ENCODE results near the gene LRRN4. TPM values are rescaled to one million over a fixed set of nuclear protein-coding genes. Genes with fewer than 3 reads are reported as not detected.

The LRRN4 gene
- total and polyA plus RNA-seq, 7 donors: 0.03 to 0.10 (median 0.09) TPM; not detected in 4

DNA sequence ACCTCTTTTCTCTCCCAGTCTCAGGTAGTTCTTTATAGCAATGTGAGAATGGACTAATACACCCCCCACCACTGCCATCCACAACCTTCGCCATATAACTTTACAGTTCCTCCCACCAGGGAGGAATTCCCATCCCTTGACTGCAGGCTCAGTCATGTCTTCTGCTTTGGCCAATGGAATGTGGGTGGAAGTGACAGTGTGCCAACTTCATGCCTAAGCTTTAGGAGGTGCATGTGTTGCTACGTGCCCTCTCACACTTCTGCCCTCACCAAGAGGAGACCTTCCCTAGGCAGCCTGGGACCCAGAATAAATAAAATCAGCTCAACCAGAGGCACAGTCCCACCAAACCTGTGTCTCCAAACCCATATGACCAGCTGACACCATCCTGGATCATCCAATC is 33.0 kb upstream of the LRRN4 start:
- ATAC-seq (no peak), DNase-seq (no peak)
- Histone ChIP-seq H3K36me3 (ENCODE audit: insufficient read depth in 1 of 2, low read depth in 1 of 2) (no peaks in the 10 kb centered on the region), H3K27me3 (ENCODE audit: insufficient read depth in 3 of 3, low read length in 2 of 3) (no peaks in the 10 kb centered on the region), H3K9me3 (no peaks in the 10 kb centered on the region), H3K4me3 (no peak overlapping the region), H3K27ac (no peak overlapping the region), H3K4me1 (no peaks in the 10 kb centered on the region)
- 35 to 90% (median 86%) methylated on average over 2 of the region's 2 CpGs for WGBS, 3 donors
- intact Hi-C loops (cut with DNase I): no loop called here
- TF ChIP-seq, protein P1, sequence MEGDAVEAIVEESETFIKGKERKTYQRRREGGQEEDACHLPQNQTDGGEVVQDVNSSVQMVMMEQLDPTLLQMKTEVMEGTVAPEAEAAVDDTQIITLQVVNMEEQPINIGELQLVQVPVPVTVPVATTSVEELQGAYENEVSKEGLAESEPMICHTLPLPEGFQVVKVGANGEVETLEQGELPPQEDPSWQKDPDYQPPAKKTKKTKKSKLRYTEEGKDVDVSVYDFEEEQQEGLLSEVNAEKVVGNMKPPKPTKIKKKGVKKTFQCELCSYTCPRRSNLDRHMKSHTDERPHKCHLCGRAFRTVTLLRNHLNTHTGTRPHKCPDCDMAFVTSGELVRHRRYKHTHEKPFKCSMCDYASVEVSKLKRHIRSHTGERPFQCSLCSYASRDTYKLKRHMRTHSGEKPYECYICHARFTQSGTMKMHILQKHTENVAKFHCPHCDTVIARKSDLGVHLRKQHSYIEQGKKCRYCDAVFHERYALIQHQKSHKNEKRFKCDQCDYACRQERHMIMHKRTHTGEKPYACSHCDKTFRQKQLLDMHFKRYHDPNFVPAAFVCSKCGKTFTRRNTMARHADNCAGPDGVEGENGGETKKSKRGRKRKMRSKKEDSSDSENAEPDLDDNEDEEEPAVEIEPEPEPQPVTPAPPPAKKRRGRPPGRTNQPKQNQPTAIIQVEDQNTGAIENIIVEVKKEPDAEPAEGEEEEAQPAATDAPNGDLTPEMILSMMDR (IDR thresholded peaks at IDR 0.05): no peak

DNA sequence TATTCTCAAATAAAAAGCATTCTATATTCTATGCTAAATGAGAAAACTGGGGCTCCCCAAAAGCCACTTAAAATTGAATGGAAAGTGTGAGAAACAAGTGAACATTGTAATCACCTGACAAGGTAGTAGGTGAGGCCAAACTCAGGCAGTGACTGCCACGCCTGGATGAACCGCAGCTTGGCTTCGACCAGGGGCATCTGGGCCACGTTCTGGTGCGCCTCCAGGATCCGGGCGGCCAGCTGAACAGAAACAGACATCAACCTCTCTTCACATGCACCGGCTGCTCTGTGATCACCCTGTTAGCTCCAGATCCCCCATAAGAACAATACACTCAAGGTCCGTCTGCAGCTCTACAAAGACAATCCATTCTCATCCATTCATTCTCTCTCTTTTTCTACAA is 30.1 kb upstream of the LRRN4 start:
- no peaks in the 10 kb centered on the region for H3K4me1 ChIP-seq
- 69 to 80% (median 76%) methylated on average over 9 of the region's 9 CpGs for WGBS, 3 donors
- no peaks in the 10 kb centered on the region for H3K36me3 ChIP-seq (ENCODE audit: insufficient read depth in 1 of 2, low read depth in 1 of 2)
- ATAC-seq: no peak
- no peaks in the 10 kb centered on the region for H3K9me3 ChIP-seq
- H3K4me3 ChIP-seq: no peak overlapping the region
- no peak for DNase-seq
- H3K27me3 ChIP-seq (ENCODE audit: insufficient read depth in 3 of 3, low read length in 2 of 3): no peaks in the 10 kb centered on the region
- TF ChIP-seq, protein P1 (IDR thresholded peaks at IDR 0.05): no peak
- intact Hi-C loops (cut with DNase I): no loop called here
- H3K27ac ChIP-seq: no peak overlapping the region

DNA sequence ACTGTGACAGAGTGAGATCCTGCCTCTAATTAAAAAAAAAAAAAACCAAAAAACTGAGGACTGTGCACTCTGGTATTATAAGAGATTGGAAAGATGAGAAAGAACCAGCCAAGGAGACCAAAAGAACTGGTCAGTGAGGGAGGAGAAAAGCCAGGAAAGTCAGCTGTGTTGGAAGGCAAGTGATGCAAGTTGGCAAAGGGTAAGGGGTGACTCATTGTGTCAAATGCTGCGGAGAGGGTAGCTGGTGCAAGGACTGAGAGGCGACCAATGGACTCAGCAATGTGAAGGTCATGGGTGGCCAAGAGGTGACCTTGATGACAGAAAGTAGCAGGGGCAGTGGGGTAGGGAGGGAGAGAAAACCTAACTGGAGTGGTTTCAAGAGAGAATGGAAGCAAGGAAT is 27.4 kb upstream of the LRRN4 start:
- ATAC-seq (peak; percentile 70 to 87 (median 84)), DNase-seq (peak in 1 of 2 donors; percentile 21)
- WGBS, 3 donors: 38 to 47% (median 43%) methylated on average over 2 of the region's 2 CpGs
- H3K27ac ChIP-seq: no peak overlapping the region
- intact Hi-C loops (cut with DNase I): no loop called here
- TF ChIP-seq, protein P1 (IDR thresholded peaks at IDR 0.05): no peak
- H3K27me3 ChIP-seq (ENCODE audit: insufficient read depth in 3 of 3, low read length in 2 of 3): no peaks in the 10 kb centered on the region
- H3K4me1 ChIP-seq: peaks cover 2% of the 10 kb centered on the region
- H3K4me3 ChIP-seq: no peak overlapping the region
- no peaks in the 10 kb centered on the region for H3K36me3 ChIP-seq (ENCODE audit: insufficient read depth in 1 of 2, low read depth in 1 of 2)
- H3K9me3 ChIP-seq: no peaks in the 10 kb centered on the region

DNA sequence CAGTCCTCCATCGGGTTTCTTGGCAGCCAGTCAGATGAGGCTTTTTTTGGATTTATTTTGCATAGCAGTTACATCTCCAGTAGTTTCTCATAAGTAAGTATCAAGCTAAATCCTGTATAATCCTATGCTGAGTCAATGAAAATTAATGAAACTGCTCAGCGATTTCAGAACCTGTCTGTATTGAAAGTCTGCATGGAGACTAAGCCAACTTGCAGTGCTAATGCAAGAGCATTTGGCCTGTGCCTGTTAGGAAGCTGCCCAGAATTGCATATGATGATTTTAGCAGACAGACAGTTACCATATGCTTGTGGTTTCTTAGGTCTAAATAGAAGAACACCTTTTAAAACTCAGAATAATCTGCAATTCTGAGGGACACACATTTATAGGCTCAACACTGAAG is 25.2 kb upstream of the LRRN4 start:
- TF ChIP-seq, protein P1 (IDR thresholded peaks at IDR 0.05): no peak
- Histone ChIP-seq H3K4me3 (no peak overlapping the region), H3K9me3 (no peaks in the 10 kb centered on the region), H3K36me3 (ENCODE audit: insufficient read depth in 1 of 2, low read depth in 1 of 2) (no peaks in the 10 kb centered on the region), H3K27ac (no peak overlapping the region), H3K27me3 (ENCODE audit: insufficient read depth in 3 of 3, low read length in 2 of 3) (no peaks in the 10 kb centered on the region), H3K4me1 (peaks cover 9% of the 10 kb centered on the region)
- WGBS, 3 donors: 42 to 53% (median 47%) methylated on average over 2 of the region's 2 CpGs
- intact Hi-C loops (cut with DNase I): loop anchor here (5.0 to 10.0 kb wide), 3 partner anchors 134 to 552 kb away; no protein-coding TSS in a partner anchor
- ATAC-seq (no peak), DNase-seq (no peak)
